Fibroblast of lung (primary cell): Measurements from ENCODE around the gene PTGFRN.

Source experiments
- CTCF ChIP-seq, 2 donors: IDR thresholded peaks in 1 of 2; conservative IDR thresholded peaks in 1 of 2; 1 replicate in 1 of 2; 2 replicates in 1 of 2; pipeline ENCODE4 v1.5.1; 2011 to 2012; ENCODE audit warnings: low read length in 2 of 2, control low read depth in 1 of 2, inconsistent platforms in 1 of 2, low read depth in 1 of 2, mild to moderate bottlenecking in 1 of 2
- EZH2 ChIP-seq: IDR thresholded peaks from 2 replicates; pipeline ENCODE4 v1.5.1; 2012; ENCODE audit warnings: low read length, control low read depth, mild to moderate bottlenecking; ENCODE audit errors: missing control alignments

- TF ChIP-seq CTCF (conservative IDR thresholded peaks at IDR 0.05 in 1 of 2, IDR thresholded peaks at IDR 0.05 in 1 of 2; ENCODE audit: low read depth in 1 of 2, low read length in 2 of 2) (no peak), EZH2 (no peak)
Measured at GRCh38 chr1:116900471-116901365, 9.0 kb upstream of the PTGFRN start.
